OCI-LY3 (cell line): ENCODE data around the gene LINGO3.
"Not testable (repeated sequence)": the region's sequence is repeated elsewhere in the genome, so short reads cannot be mapped to it uniquely, and the experiment has no call there.

Experiments
- H2AFZ ChIP-seq: fragments of 200-600, 300-600 bp; shearing (Covaris generic); 2 replicates; pipeline ENCODE4 v1.6.0; 2014; ENCODE audit warnings: antibody characterized with exemption, low read depth, low read length
- H3K27ac ChIP-seq: fragments of 200-600, 300-600 bp; sonication (generic); 2 replicates; pipeline ENCODE4 v1.5.1; 2014; ENCODE audit warnings: mild to moderate bottlenecking, low read length, moderate library complexity, mixed read lengths
- H3K27me3 ChIP-seq: fragments of 200-600, 300-600 bp; sonication (generic); 2 replicates; pipeline ENCODE4 v1.6.1; 2014; ENCODE audit warnings: low read depth, low read length, mixed read lengths
- H3K36me3 ChIP-seq: fragments of 200-600, 300-600 bp; sonication (generic); replicated peaks from 2 replicates; pipeline ENCODE3; 2014; ENCODE audit warnings: low read depth, low read length, mixed read lengths
- H3K4me1 ChIP-seq: fragments of 300-600, 200-600 bp; sonication (generic); 2 replicates; pipeline ENCODE4 v1.6.1; 2014; ENCODE audit warnings: low read length, mixed read lengths
- H3K4me2 ChIP-seq: fragments of 200-600, 300-600 bp; sonication (generic); 2 replicates; pipeline ENCODE4 v1.6.1; 2014; ENCODE audit warnings: low read length, mixed read lengths
- H3K4me3 ChIP-seq: fragments of 300-600, 200-600 bp; sonication (generic); 2 replicates; pipeline ENCODE4 v1.5.1; 2014; ENCODE audit warnings: antibody characterized with exemption, mild to moderate bottlenecking, low read length, moderate library complexity
- H3K79me2 ChIP-seq: fragments of 300-600, 200-600 bp; shearing (Covaris generic); 2 replicates; pipeline ENCODE4 v1.6.1; 2014; ENCODE audit warnings: mild to moderate bottlenecking, low read length, mixed read lengths
- H3K9ac ChIP-seq: fragments of 300-600, 200-600 bp; shearing (Covaris generic); 2 replicates; pipeline ENCODE4 v1.6.0; 2014; ENCODE audit warnings: mild to moderate bottlenecking, low read length, moderate library complexity
- H3K9me3 ChIP-seq: fragments of 200-600, 300-600 bp; shearing (Covaris generic); 2 replicates; pipeline ENCODE4 v1.6.1; 2014; ENCODE audit warnings: low read length, mixed read lengths; ENCODE audit not compliant: insufficient read depth
- H4K20me1 ChIP-seq: fragments of 200-600, 300-600 bp; sonication (generic); 2 replicates; pipeline ENCODE4 v1.6.1; 2016; ENCODE audit warnings: low read length, mixed read lengths; ENCODE audit not compliant: insufficient read depth
- EZH2phosphoT487 ChIP-seq: fragments of 200-600 bp; shearing (Covaris generic); IDR thresholded peaks from 2 replicates; pipeline ENCODE4 v1.6.1; 2018; ENCODE audit warnings: antibody characterized with exemption, mixed run types, low read depth
- TF ChIP-seq, protein P1 (sequence below): fragments of 200-600, 300-600 bp; sonication (generic); IDR thresholded peaks from 2 replicates; pipeline ENCODE4 v1.5.1; 2014; ENCODE audit warnings: antibody characterized with exemption, low read length, low read depth

The LINGO3 gene

DNA sequence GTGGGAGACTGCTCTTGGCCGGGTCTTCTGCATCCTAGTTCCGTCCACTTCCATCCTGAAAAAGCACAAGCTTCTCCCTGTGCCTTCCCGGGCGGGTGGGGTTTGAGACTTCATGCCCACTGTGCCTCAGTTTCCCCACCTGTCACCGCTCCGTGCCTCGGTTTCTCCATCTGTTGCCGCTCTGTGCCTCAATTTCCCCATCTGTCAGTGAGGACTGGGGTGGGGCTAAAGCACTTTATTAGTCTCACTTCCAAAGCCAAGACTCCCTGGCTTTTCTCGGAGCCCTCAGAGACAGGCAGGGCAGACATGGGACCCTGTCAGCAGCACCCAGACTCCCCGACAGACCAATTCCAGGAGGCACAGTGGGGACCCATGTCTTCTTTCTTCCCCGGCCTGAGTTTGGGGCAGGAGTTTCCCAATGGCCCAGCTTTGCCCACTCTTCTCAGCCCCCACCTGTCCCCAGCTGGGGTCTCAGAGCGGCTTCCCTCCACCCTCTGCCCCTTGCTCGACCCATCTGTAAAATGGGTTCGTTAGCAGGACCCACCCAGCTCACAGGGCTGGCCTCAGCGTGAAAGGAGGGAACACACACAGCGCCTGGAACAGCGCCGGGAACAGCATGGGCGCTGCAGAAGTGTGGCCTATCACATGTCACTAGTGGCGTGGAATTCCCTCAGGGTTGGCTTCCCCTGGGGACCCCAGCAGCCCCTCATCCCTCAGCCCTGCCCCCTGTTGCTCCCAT, 21.4 kb downstream of the LINGO3 start:
- Histone ChIP-seq H3K4me2 (no peak overlapping the region), H2AFZ (no peak overlapping the region), H3K9me3 (no peaks in the 10 kb centered on the region), H3K79me2 (no peaks in the 10 kb centered on the region), H3K4me3 (no peak overlapping the region), H3K27me3 (peaks cover 40% of the 10 kb centered on the region), H3K36me3 (no peaks in the 10 kb centered on the region), H3K9ac (no peak overlapping the region), H3K4me1 (peaks cover 30% of the 10 kb centered on the region), H3K27ac (no peak overlapping the region), H4K20me1 (no peaks in the 10 kb centered on the region)
- TF ChIP-seq EZH2phosphoT487: no peak
- TF ChIP-seq, protein P1, sequence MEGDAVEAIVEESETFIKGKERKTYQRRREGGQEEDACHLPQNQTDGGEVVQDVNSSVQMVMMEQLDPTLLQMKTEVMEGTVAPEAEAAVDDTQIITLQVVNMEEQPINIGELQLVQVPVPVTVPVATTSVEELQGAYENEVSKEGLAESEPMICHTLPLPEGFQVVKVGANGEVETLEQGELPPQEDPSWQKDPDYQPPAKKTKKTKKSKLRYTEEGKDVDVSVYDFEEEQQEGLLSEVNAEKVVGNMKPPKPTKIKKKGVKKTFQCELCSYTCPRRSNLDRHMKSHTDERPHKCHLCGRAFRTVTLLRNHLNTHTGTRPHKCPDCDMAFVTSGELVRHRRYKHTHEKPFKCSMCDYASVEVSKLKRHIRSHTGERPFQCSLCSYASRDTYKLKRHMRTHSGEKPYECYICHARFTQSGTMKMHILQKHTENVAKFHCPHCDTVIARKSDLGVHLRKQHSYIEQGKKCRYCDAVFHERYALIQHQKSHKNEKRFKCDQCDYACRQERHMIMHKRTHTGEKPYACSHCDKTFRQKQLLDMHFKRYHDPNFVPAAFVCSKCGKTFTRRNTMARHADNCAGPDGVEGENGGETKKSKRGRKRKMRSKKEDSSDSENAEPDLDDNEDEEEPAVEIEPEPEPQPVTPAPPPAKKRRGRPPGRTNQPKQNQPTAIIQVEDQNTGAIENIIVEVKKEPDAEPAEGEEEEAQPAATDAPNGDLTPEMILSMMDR: no peak

DNA sequence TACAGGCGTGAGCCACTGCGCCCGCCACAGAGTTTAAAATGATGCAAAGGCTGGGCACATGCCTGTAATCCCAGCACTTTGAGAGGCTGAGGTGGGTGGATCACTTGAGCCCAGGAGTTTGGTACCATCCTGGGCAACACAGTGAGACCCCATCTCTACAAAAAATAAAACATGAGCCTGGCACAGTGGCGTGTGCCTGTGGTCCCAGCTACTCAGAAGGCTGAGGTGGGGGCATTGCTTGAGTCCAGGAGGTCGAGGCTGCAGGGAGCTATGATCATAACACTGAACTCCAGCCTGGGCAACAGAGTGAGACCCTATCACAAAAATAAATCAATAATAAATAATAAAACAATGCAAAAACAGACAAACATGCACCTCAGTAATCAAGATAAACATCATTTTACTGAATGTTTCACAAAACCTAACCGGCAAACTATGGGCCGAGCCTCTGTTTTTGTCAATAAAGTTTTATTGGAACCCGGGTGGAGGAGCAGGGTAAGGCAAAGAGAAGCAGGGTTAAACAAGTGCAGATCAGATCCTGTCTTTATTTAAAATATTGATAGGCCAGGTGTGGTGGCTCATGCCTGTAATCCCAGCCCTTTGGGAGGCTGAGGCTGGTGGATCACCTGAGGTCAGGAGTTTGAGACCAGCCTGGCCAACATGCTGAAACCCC, 24.0 kb downstream of the LINGO3 start:
- H3K4me3 ChIP-seq: no peak overlapping the region
- H3K9me3 ChIP-seq: no peaks in the 10 kb centered on the region
- H3K4me1 ChIP-seq: peaks cover 19% of the 10 kb centered on the region
- H3K9ac ChIP-seq: no peak overlapping the region
- TF ChIP-seq EZH2phosphoT487: no peak
- TF ChIP-seq, protein P1: no peak
- H2AFZ ChIP-seq: no peak overlapping the region
- no peaks in the 10 kb centered on the region for H3K79me2 ChIP-seq
- H3K36me3 ChIP-seq: no peaks in the 10 kb centered on the region
- H4K20me1 ChIP-seq: no peaks in the 10 kb centered on the region
- H3K27me3 ChIP-seq: peaks cover 46% of the 10 kb centered on the region
- H3K4me2 ChIP-seq: no peak overlapping the region
- no peak overlapping the region for H3K27ac ChIP-seq

DNA sequence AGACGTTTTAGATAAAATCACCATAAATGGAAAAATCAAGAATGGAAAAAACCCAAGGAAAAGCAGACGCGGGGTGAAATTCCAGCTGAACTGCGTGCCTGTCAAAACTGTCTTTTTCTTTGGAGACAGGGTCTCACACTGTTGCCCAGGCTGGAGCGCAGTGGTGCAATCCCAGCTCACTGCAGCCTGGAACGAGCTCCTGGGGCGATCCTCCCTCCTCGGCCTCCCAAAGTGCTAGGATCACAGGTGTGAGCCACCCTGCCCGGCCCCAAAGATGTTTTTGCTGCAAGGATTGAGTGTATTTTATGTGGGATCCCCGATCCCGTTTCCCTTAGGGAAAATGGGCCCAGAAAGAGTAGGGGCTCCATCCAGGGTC, 25.1 kb downstream of the LINGO3 start:
- TF ChIP-seq, protein P1: no peak
- TF ChIP-seq EZH2phosphoT487: no peak
- Histone ChIP-seq H3K36me3 (no peaks in the 10 kb centered on the region), H3K27me3 (peaks cover 35% of the 10 kb centered on the region), H3K9ac (no peak overlapping the region), H3K27ac (no peak overlapping the region), H3K79me2 (no peaks in the 10 kb centered on the region), H3K9me3 (no peaks in the 10 kb centered on the region), H3K4me3 (no peak overlapping the region), H3K4me1 (peaks cover 12% of the 10 kb centered on the region), H4K20me1 (no peaks in the 10 kb centered on the region; the same call in 1 of the 2 replicates), H2AFZ (no peak overlapping the region), H3K4me2 (no peak overlapping the region)

DNA sequence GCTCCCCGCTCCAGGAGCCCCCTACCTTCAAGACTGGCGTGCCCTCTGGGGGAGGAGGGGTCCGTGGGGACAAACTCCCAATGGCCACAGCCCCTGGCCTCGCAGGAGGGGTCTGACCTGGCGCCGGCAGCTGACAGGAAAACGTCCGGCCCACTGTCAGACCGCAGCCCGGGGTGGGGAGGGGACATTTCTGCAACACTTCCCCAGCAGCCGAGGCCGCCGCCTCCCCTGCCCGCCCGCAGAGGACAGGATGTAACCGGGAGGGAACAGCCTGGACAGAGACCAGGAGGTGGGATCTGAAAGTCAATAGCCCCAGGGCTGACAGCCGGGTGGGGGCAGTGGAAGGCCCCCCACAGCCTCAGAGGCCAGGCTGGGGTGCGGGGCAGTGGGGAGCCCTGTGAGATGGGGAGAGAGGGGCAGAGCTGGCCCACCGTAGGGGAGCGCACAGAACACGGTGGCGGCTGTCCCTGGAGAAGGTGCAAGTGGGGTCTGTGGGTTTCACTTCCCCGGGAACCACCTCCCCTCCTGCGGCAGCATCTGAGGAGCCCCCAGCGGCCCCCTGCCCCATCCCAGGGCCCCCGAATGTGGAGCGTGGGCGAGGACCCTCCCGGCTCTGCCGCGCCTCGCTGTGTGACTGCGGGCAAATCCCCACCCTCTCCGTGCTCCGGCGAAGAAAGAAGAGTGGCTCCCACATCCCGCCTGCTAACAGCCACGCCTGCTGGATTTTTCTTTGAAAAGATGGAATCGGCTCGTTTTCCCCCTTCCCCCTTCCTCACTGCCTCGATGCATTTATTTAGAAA, 25.7 kb downstream of the LINGO3 start, which contains the start of gene PEAK3:
TSS of gene PEAK3 (minus strand) at position 114 of the 800 bp plus-strand sequence. CDS start 1,244 bp downstream, outside the sequence.
- Histone ChIP-seq H3K4me3 (peak within 1 kb of the TSS; percentile 44), H3K9ac (no peak within 1 kb of the TSS), H3K4me1 (peaks cover 12% of the 10 kb centered on the region), H2AFZ (no peak within 1 kb of the TSS), H3K4me2 (peak within 1 kb of the TSS; percentile 56), H3K27me3 (peaks cover 31% of the 10 kb centered on the region), H3K27ac (no peak within 1 kb of the TSS), H3K79me2 (no peaks in the 10 kb centered on the region), H4K20me1 (no peaks in the 10 kb centered on the region; the same call in 1 of the 2 replicates), H3K36me3 (no peaks in the 10 kb centered on the region), H3K9me3 (no peaks in the 10 kb centered on the region)
- TF ChIP-seq EZH2phosphoT487: no peak
- TF ChIP-seq, protein P1: no peak

DNA sequence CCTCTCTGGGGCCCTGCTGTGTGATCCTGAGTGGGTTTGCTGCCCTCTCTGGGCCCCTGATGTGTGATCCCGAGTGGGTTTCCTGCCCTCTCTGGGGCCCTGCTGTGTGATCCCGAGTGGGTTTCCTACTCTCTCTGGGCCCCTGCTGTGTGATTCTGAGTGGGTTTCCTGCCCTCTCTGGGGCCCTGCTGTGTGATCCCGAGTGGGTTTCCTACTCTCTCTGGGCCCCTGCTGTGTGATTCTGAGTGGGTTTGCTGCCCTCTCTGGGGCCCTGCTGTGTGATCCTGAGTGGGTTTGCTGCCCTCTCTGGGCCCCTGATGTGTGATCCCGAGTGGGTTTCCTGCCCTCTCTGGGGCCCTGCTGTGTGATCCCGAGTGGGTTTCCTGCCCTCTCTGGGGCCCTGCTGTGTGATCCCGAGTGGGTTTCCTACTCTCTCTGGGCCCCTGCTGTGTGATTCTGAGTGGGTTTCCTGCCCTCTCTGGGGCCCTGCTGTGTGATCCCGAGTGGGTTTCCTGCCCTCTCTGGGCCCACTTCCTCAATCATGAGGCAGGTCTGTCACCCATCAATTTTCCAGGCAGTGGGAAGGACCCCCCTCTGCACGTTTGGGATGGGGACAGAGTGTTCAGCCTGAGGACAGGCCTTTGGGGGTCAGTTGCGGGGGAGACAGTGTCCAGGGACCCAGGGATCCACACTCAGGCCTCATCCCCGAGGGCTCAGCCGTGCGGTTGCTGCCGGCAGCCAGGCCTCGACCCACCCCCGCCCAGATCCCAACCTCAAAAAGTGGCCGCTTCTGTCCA, 26.5 kb downstream of the LINGO3 start:
- H2AFZ ChIP-seq, H3K9ac ChIP-seq, H3K36me3 ChIP-seq, H4K20me1 ChIP-seq, H3K27ac ChIP-seq, H3K9me3 ChIP-seq, H3K79me2 ChIP-seq: not testable (repeated sequence)
- Histone ChIP-seq H3K27me3 (peaks cover 25% of the 10 kb centered on the region), H3K4me2 (peak overlapping the region; percentile 56), H3K4me3 (peak overlapping the region; percentile 44), H3K4me1 (peaks cover 12% of the 10 kb centered on the region)
